ENCODE results near the gene TIAM2. TPM values are rescaled to one million over a fixed set of nuclear protein-coding genes. Genes with fewer than 3 reads are reported as not detected.

TIAM2 gene
- polyA plus RNA-seq, 1 experiment = 12.6 TPM

DNA sequence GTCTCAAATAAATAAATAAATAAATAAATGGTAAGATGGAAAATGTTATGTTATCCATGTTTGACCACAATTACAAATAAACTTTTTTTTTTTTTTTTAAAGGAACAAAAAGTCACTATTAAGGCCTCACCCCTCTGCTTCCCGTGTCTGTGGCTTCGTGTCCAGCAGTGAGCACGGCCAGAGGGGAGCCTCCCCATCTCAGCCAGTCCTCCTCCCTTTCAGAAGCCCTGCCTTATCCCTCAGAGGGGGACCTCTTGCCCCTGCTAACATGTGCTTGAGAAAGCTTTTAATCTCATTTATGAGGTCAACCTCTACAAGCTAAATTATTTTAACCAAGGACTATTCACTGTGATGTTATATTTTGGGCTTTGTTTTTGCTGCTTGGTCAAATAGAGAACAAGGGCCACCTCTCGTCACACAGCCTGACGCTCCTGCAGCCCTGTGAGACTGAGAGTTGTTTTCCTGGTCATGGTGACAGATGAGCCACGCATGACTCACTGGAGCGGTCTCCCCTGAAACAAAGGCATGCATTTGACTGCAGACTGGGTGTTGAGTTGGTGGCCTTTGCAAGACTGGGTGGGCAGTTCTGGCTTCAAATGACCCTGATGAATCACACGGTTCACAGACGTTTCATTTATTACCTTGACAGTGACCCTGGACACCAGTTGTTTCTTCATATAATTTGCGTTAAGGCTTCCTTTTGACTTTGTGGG is 131.8 kb downstream of the TIAM2 start:
- Histone ChIP-seq H3K4me3 (ENCODE audit: low read depth, low read length) (no peak overlapping the region), H3K27me3 (ENCODE audit: control insufficient read depth, insufficient read depth, low read length) (no peaks in the 10 kb centered on the region), H3K27ac (ENCODE audit: low read depth, low read length) (no peak overlapping the region), H3K9me3 (ENCODE audit: control insufficient read depth, insufficient read depth, low read length) (no peaks in the 10 kb centered on the region; the same call in 1 of the 2 replicates)
- no peak for DNase-seq (ENCODE audit: low read depth, low spot score)
- POLR2A ChIA-PET = no interaction called here
- TF ChIP-seq, protein P1, sequence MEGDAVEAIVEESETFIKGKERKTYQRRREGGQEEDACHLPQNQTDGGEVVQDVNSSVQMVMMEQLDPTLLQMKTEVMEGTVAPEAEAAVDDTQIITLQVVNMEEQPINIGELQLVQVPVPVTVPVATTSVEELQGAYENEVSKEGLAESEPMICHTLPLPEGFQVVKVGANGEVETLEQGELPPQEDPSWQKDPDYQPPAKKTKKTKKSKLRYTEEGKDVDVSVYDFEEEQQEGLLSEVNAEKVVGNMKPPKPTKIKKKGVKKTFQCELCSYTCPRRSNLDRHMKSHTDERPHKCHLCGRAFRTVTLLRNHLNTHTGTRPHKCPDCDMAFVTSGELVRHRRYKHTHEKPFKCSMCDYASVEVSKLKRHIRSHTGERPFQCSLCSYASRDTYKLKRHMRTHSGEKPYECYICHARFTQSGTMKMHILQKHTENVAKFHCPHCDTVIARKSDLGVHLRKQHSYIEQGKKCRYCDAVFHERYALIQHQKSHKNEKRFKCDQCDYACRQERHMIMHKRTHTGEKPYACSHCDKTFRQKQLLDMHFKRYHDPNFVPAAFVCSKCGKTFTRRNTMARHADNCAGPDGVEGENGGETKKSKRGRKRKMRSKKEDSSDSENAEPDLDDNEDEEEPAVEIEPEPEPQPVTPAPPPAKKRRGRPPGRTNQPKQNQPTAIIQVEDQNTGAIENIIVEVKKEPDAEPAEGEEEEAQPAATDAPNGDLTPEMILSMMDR (IDR thresholded peaks at IDR 0.05; ENCODE audit: low read depth, low read length) = no peak
- CTCF ChIA-PET = interaction anchor here (1.0 to 1.3 kb wide), 2 partner anchors 10 to 197 kb away, joined by 3 read pairs; no protein-coding TSS in a partner anchor

DNA sequence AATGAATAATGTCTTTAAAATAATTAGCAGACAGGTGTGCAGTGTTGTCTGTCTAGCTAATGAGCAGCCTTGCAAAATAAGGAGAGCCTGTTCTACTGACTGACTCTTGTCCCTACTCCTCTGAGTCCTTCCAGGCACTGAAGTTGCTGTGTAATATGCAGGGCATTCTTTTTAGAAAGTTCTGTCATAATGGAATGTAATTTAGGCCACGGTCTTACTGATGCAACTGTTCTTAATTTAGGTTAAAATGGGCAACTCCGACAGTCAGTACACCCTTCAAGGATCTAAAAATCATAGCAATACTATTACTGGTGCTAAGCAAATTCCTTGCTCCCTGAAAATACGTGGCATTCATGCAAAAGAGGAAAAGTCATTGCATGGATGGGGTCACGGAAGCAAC is 133.9 kb downstream of the TIAM2 start:
- H3K9me3 ChIP-seq (ENCODE audit: control insufficient read depth, insufficient read depth, low read length) = no peaks in the 10 kb centered on the region; the same call in 1 of the 2 replicates
- DNase-seq (ENCODE audit: low read depth, low spot score) = no peak
- POLR2A ChIA-PET = interaction anchor here (1.1 kb wide), 1 partner anchor 9 kb away, joined by 4 read pairs; no protein-coding TSS in a partner anchor
- H3K4me3 ChIP-seq (ENCODE audit: low read depth, low read length) = no peak overlapping the region
- H3K27me3 ChIP-seq (ENCODE audit: control insufficient read depth, insufficient read depth, low read length) = no peaks in the 10 kb centered on the region
- TF ChIP-seq, protein P1 (IDR thresholded peaks at IDR 0.05; ENCODE audit: low read depth, low read length) = no peak
- CTCF ChIA-PET = interaction anchor here (0.8 kb wide), 2 partner anchors 30 to 261 kb away, joined by 3 read pairs; no protein-coding TSS in a partner anchor
- H3K27ac ChIP-seq (ENCODE audit: low read depth, low read length) = no peak overlapping the region

DNA sequence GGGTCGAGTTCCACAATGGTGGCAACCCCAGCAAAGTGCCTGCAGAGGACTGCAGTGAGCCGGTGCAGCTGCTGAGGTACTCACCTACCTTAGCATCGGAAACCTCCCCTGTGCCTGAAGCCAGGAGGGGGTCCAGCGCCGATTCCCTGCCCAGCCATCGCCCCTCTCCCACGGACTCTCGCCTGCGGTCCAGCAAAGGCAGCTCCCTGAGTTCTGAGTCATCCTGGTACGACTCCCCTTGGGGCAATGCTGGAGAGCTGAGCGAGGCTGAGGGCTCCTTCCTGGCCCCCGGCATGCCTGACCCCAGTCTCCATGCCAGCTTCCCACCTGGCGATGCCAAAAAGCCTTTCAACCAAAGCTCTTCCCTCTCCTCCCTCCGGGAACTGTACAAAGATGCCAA is 134.6 kb downstream of the TIAM2 start:
- ChIA-PET POLR2A (no interaction called here), CTCF (interaction anchor here (0.8 kb wide), 1 partner anchor 29 kb away, joined by 3 read pairs; no protein-coding TSS in a partner anchor)
- H3K4me3 ChIP-seq (ENCODE audit: low read depth, low read length) = no peak overlapping the region
- no peak for DNase-seq (ENCODE audit: low read depth, low spot score)
- H3K27me3 ChIP-seq (ENCODE audit: control insufficient read depth, insufficient read depth, low read length) = no peaks in the 10 kb centered on the region
- H3K9me3 ChIP-seq (ENCODE audit: control insufficient read depth, insufficient read depth, low read length) = no peaks in the 10 kb centered on the region; the same call in 1 of the 2 replicates
- TF ChIP-seq, protein P1 (IDR thresholded peaks at IDR 0.05; ENCODE audit: low read depth, low read length) = no peak
- H3K27ac ChIP-seq (ENCODE audit: low read depth, low read length) = no peak overlapping the region

DNA sequence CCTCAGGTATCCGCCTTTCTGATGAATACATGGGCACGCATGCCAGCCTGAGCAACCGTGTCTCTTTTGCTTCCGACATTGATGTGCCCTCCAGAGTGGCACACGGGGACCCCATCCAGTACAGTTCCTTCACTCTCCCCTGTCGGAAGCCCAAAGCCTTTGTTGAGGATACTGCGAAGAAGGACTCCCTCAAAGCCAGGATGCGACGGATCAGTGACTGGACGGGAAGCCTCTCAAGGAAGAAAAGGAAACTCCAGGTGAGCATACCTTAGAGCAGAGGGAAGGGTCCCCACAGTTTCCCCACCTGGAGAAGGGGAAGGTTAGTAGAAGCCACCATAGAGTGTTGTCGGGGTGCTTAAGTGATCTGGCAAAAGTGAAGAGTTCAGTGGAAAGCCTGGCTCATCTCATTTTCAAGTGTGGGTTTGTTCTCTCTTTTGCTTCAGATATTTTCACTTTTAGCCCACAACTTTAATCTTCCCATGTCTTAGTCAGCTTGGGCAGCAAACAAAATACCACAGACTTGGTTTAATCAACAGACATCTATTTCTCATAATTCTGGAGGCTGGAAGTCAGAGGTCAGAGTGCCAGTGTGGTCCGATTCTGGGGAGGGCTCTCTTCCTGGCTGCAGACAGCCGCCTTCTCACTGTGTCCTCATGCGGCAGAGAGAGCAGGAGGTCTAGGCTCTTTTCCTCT is 135.2 kb downstream of the TIAM2 start:
- H3K27ac ChIP-seq (ENCODE audit: low read depth, low read length) = no peak overlapping the region
- TF ChIP-seq, protein P1 (IDR thresholded peaks at IDR 0.05; ENCODE audit: low read depth, low read length) = no peak
- no peaks in the 10 kb centered on the region for H3K27me3 ChIP-seq (ENCODE audit: control insufficient read depth, insufficient read depth, low read length)
- H3K9me3 ChIP-seq (ENCODE audit: control insufficient read depth, insufficient read depth, low read length) = no peaks in the 10 kb centered on the region; the same call in 1 of the 2 replicates
- ChIA-PET CTCF (no interaction called here), POLR2A (no interaction called here)
- DNase-seq (ENCODE audit: low read depth, low spot score) = no peak
- H3K4me3 ChIP-seq (ENCODE audit: low read depth, low read length) = no peak overlapping the region

DNA sequence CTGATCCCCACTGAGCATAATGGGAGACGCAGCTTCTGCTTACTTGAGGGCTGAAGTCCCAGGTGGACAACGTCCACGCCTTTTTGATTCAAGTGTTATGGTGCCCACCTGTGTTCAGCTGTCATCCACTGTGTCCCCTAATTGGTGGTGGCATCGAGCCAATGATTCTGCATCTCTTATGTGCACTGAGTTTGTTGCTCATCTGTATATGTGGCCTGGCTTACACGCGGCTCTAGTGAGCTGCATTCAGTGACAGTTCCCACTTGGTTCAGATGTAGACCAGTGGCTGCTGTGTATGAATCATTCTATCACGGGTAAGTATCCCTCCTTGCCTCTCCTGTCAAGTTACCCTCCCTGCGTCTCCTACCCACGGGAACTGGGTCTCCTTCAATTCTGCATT is 137.5 kb downstream of the TIAM2 start:
- no peak overlapping the region for H3K27ac ChIP-seq (ENCODE audit: low read depth, low read length)
- TF ChIP-seq, protein P1 (IDR thresholded peaks at IDR 0.05; ENCODE audit: low read depth, low read length) = no peak
- H3K27me3 ChIP-seq (ENCODE audit: control insufficient read depth, insufficient read depth, low read length) = no peaks in the 10 kb centered on the region
- H3K4me3 ChIP-seq (ENCODE audit: low read depth, low read length) = no peak overlapping the region
- CTCF ChIA-PET = no interaction called here
- DNase-seq (ENCODE audit: low read depth, low spot score) = no peak
- POLR2A ChIA-PET = no interaction called here
- H3K9me3 ChIP-seq (ENCODE audit: control insufficient read depth, insufficient read depth, low read length) = no peaks in the 10 kb centered on the region; the same call in 1 of the 2 replicates
